Measurements from ENCODE around the gene TMEM38A.

The TMEM38A gene

DNA sequence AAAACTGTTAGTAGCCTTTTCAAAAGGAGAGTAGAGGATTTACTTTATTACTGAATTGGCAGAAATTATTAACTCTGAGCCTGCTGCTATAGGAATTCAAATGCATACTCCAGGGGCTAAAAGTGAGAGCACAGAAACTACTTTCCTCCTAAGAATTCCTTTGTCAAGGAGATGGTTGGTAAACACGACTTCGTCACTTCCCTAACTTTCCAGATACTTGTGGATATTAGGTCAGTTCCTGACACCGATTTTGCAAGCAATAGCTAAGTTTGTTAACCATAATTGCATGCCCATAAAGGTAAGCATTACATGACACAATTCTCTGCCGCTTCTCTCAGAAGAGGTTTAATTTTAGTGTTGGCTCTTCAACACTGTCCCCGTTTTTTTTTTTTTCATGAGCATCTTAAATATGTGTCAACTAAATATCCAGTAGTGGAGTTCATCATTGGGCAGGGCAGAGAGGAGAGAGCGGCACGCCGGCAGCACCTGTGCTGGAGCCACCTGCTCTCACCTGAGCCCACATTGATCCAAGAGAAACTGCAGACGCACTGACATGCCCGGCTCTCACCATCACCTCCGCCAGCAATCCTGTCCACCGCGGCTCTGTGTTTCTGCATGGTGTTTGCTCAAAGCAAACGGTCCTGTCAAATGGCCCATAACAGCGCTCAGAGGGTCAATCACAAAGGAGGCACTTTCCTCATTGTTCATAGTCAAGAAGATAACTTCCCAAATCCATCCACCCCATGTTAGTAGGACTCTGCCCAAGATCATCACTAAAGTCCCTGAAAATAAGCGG is 35.6 kb upstream of the TMEM38A start:
- H3K4me1 Mint-ChIP-seq = peaks cover 45 to 72% of the 10 kb centered on the region in 2 donors
- DNase-seq = no peak
- no peaks in the 10 kb centered on the region for H3K9me3 Mint-ChIP-seq
- H3K27ac Mint-ChIP-seq = peak overlapping the region; percentile 44
- H3K4me3 Mint-ChIP-seq = no peak overlapping the region
- no peaks in the 10 kb centered on the region for H3K27me3 Mint-ChIP-seq
- no peak for ATAC-seq (replicated peaks)
- H3K36me3 Mint-ChIP-seq = peaks cover 28 to 29% of the 10 kb centered on the region in 2 donors

DNA sequence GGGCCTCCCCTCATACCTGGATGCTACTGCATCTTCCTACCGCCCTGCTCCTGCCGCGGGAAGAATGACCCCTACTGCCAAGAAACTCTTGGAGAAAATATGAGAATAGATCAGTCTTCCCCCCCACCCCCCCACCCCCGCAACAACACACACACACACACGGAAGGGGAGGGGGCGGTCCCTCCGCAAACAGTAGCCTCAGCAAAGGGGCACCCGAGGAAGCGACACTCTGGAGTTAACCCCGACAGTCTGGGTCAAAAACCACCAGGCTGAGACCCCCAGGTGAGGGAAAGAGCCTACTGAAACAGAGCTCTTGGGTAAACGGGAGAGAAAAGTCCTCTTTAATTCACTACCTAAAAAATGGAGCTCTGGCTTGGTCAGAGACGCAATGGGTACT is 34.1 kb upstream of the TMEM38A start:
- H3K9me3 Mint-ChIP-seq = peaks cover 0 to 1% of the 10 kb centered on the region in 2 donors
- H3K36me3 Mint-ChIP-seq = peaks cover 37 to 38% of the 10 kb centered on the region in 2 donors
- ATAC-seq (replicated peaks) (no peak), DNase-seq (no peak)
- no peaks in the 10 kb centered on the region for H3K27me3 Mint-ChIP-seq
- peak overlapping the region; percentile 92 to 95 for H3K4me3 Mint-ChIP-seq
- peak overlapping the region; percentile 97 for H3K27ac Mint-ChIP-seq
- H3K4me1 Mint-ChIP-seq = peaks cover 34 to 59% of the 10 kb centered on the region in 2 donors

DNA sequence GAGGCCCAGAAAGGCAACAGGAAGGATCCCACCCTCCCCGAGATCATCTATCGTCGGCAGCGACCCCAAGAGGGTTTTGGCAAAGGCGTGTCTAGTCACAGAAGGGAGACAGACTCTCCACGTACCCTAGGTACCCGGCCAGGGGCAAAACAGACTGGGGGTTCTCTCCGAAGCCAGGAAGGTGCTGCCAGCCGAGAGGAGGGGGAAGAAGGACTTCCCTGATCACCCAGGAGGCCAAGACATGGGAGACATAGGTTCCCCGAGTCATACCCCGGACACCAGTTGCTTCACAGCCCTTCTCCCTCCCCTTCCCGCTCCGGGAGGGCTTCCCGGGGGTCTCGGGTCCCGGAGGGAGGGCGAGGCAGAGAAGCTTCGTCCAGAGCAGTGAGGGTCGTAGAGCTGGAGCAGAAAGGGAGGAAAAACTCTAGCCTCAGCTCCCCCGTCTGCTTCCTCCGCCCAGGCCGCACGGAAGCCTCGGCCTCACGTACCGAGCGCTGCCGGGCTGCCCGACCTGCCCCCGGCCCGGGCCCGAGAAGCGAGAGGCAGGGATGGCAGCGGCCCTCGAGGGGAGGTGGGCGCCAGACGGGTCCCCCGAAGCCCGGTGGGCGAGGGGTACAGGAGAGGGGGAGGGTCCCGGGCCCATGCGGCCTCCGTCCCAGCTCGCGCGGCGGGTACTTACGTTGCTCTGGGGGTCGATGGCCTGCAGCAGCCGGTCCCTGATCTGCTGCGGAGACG is 33.6 kb upstream of the TMEM38A start:
- Mint-ChIP-seq H3K4me1 (peaks cover 32 to 53% of the 10 kb centered on the region in 2 donors), H3K36me3 (peaks cover 37 to 44% of the 10 kb centered on the region in 2 donors)

DNA sequence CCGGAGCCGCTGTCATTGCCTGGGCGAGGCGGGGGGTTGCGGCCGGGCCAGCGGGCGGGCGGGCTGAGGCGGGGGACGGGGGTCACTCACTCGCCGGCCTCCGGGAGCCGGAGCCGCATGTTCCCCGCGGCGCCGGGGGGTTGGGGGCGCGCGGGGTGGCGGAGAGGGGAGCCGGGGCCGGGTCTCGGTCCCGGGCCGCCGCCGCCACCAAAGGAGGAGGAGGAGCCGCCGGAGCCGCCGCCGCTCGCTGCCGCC is 33.1 kb upstream of the TMEM38A start:
- peak overlapping the region; percentile 99 for H3K27ac Mint-ChIP-seq
- H3K36me3 Mint-ChIP-seq = peaks cover 37 to 47% of the 10 kb centered on the region in 2 donors
- DNase-seq (no peak), ATAC-seq (replicated peaks) (peak in 1 of 2 donors; percentile 0)
- H3K4me3 Mint-ChIP-seq = peak overlapping the region; percentile 95 to 98
- H3K27me3 Mint-ChIP-seq = no peaks in the 10 kb centered on the region
- H3K4me1 Mint-ChIP-seq = peaks cover 32 to 49% of the 10 kb centered on the region in 2 donors
- peaks cover 0 to 1% of the 10 kb centered on the region in 2 donors for H3K9me3 Mint-ChIP-seq

More for the DNA sequence above, 33.6 kb upstream of the TMEM38A start:
- peak overlapping the region; percentile 97 for H3K27ac Mint-ChIP-seq
- peaks cover 0 to 1% of the 10 kb centered on the region in 2 donors for H3K9me3 Mint-ChIP-seq
- no peak for DNase-seq
- H3K4me3 Mint-ChIP-seq = peak overlapping the region; percentile 92 to 95
- no peak for ATAC-seq (replicated peaks)
- no peaks in the 10 kb centered on the region for H3K27me3 Mint-ChIP-seq

DNA sequence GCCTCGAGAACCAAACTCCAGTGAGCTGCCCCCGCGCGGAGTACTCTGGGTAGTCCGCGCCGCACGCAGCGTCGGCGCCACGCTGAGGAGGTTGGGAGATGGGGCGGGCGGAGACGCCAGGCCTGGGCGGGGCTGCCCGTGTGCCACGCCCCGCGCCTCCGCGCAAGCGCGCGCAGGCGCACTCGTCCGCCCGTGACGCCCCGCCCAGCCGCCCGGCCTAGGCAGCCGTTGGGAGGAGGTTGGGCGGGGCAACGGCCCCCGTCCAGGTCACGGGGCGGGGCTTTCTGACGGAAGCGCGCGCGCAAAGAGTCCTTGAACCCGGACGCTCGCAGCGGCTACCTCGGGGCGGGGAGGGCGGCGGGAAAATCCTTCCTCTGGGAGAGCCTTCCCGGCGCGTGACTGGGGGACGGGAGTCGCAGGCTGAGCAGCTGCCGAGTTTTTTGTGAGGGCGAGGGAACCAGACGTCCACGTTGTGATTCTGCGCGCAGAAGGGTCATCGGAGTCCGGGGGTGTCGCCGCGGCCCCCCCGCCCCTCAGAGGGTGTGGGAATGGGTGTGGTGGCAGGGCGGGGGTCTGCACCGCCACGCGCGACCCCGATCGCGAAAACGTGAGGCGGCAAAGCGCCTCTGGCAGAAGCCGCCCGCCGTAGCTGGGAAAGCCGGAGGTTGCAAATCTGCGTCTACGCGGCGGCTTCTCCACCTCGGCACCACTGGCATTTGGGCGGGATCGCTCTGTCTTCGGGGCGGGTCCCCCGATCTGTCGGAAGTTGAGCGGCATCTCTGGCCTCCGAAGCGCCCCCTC is 32.6 kb upstream of the TMEM38A start, which contains the start of gene MED26:
TSS of gene MED26 (minus strand) at position 22 of the 801 bp plus-strand sequence. CDS start 261 bp downstream, outside the sequence.
- peak within 1 kb of the TSS; percentile 95 to 98 for H3K4me3 Mint-ChIP-seq
- ATAC-seq (replicated peaks) (peak; percentile 93 to 94), DNase-seq (peak; percentile 90)
- peaks cover 37 to 47% of the 10 kb centered on the region in 2 donors for H3K36me3 Mint-ChIP-seq
- no peaks in the 10 kb centered on the region for H3K27me3 Mint-ChIP-seq
- peaks cover 0 to 1% of the 10 kb centered on the region in 2 donors for H3K9me3 Mint-ChIP-seq
- H3K27ac Mint-ChIP-seq = peak within 1 kb of the TSS; percentile 99
- peaks cover 32 to 46% of the 10 kb centered on the region in 2 donors for H3K4me1 Mint-ChIP-seq

DNA sequence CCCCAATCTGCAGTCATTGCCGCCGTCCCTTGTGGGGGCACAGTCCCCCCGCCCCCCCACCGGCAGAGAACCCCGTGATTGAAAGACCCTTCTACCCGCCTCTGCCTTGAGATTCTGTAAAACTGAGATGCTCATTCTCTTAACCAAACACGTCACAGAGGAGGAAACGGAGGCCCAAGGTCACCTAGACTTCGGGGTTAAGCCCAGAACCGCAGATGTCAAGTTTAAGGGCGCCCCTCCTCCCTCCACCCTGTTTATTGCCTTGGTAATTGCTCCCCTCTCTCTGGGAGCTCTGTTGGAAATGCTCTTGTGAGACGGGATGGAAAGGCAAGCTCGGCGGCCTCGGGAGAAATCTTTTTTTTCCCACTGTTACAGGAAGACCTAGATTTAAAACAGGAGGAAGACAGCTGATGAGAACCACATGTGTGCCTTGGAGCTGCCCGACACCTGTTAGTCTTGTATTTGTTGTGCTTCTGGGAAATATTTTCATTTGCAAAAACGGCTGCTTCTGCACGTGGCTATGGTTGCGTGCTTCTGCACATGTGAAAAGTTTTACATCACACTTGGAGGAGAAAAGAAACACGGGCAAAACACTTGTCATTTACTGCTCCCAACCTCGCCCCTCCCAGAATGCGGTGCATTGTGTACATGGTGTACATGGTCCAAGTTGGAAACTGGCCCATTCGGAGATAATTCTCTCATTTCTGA is 31.8 kb upstream of the TMEM38A start:
- no peak for DNase-seq
- Mint-ChIP-seq H3K27me3 (no peaks in the 10 kb centered on the region), H3K4me1 (peaks cover 27 to 38% of the 10 kb centered on the region in 2 donors), H3K36me3 (peaks cover 34 to 43% of the 10 kb centered on the region in 2 donors), H3K27ac (peak overlapping the region; percentile 99), H3K9me3 (peaks cover 0 to 1% of the 10 kb centered on the region in 2 donors), H3K4me3 (peak overlapping the region; percentile 92 to 98)
- peak; percentile 24 to 29 for ATAC-seq (replicated peaks)

DNA sequence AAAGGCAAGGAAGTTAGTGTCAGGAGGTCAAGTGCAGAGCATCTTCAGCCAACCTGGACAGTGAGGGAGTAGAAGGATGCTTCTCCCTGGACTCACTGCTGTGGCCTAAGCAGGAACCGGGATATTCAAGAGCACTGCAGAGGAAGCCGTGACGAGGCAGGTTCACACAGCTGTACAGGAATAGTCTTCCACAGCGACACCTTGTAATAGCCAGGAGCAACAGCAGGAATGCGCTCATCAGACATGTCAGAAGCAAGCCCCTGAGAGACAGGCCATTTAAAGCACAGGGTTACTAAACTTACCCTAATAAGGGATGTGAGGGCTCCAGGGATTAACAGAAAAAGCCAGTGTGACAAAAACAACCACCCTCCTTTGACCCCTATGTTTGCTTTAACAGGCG is 29.5 kb upstream of the TMEM38A start:
- DNase-seq = no peak
- H3K27ac Mint-ChIP-seq = no peak overlapping the region
- H3K36me3 Mint-ChIP-seq = peaks cover 25 to 45% of the 10 kb centered on the region in 2 donors
- no peak overlapping the region for H3K4me3 Mint-ChIP-seq
- peaks cover 20 to 23% of the 10 kb centered on the region in 2 donors for H3K4me1 Mint-ChIP-seq
- H3K9me3 Mint-ChIP-seq = peaks cover 0 to 1% of the 10 kb centered on the region in 2 donors
- H3K27me3 Mint-ChIP-seq = no peaks in the 10 kb centered on the region
- no peak for ATAC-seq (replicated peaks)

DNA sequence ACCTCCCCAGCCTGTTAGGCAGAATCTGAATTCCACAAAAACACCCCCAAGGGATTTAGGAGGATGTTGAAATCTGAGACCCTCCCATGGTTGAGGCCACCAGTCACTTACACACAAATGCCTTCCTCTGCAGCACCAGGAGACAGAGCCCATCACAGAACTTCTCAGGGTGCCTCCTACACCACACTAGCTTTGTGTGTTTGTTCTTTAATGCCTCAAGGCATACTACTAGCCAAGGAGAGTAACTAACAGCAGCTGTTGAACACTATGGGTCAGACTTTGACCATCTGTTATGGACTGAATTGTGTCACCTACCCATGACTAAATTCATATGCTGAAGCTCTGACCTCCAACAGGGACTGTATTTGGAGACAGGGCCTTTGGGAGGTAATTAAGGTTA is 23.4 kb upstream of the TMEM38A start:
- DNase-seq (no peak), ATAC-seq (replicated peaks) (no peak)
- H3K4me3 Mint-ChIP-seq = no peak overlapping the region
- peaks cover 27 to 51% of the 10 kb centered on the region in 2 donors for H3K36me3 Mint-ChIP-seq
- H3K27ac Mint-ChIP-seq = peak overlapping the region; percentile 20
- H3K9me3 Mint-ChIP-seq = no peaks in the 10 kb centered on the region
- H3K27me3 Mint-ChIP-seq = no peaks in the 10 kb centered on the region
- peaks cover 9 to 21% of the 10 kb centered on the region in 2 donors for H3K4me1 Mint-ChIP-seq

DNA sequence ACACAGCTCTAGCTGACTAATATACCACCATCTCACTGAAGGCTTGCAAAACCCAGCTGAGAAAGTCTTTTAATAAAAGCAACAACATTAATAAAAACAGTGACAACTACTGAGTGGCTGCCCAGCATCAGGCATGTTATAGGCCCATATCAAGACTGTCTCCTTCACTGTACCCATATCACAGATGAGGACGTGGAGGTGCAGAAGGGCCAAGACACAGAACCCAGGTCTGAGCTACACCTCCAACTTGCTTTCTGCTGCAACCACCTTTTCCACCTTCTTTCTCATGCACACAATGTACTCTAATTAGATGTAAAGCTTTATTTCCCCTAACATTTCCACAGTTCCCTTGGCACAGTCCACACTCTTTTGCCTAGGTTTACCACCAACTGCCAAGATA is 22.3 kb upstream of the TMEM38A start:
- no peaks in the 10 kb centered on the region for H3K9me3 Mint-ChIP-seq
- H3K4me1 Mint-ChIP-seq = peaks cover 9 to 25% of the 10 kb centered on the region in 2 donors
- peaks cover 31 to 60% of the 10 kb centered on the region in 2 donors for H3K36me3 Mint-ChIP-seq
- ATAC-seq (replicated peaks) = no peak
- no peaks in the 10 kb centered on the region for H3K27me3 Mint-ChIP-seq
- DNase-seq = no peak
- H3K27ac Mint-ChIP-seq = peak overlapping the region; percentile 14
- no peak overlapping the region for H3K4me3 Mint-ChIP-seq

DNA sequence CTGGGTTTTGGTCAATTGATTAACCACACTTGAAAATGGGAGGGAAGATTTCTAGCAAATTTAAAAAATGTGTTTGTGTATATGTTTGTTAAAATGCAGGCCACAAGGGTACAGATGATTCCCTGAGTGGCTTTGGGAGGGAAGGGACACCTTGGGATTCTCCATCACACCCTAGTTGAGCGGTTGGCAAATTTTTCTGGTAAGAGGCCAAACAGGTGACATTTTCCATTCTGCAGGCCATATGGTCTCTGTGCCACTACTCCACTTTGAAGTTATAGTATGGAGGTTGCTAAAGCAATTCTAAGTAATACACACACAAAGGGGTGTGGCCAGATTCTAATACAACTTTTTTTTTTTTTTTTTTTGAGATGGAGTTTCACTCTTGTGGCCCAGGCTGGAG is 20.0 kb upstream of the TMEM38A start:
- peak overlapping the region; percentile 31 for H3K27ac Mint-ChIP-seq
- no peaks in the 10 kb centered on the region for H3K9me3 Mint-ChIP-seq
- no peak for DNase-seq
- peaks cover 35 to 56% of the 10 kb centered on the region in 2 donors for H3K36me3 Mint-ChIP-seq
- no peak overlapping the region for H3K4me3 Mint-ChIP-seq
- H3K27me3 Mint-ChIP-seq = no peaks in the 10 kb centered on the region
- peaks cover 11 to 29% of the 10 kb centered on the region in 2 donors for H3K4me1 Mint-ChIP-seq
- ATAC-seq (replicated peaks) = no peak

DNA sequence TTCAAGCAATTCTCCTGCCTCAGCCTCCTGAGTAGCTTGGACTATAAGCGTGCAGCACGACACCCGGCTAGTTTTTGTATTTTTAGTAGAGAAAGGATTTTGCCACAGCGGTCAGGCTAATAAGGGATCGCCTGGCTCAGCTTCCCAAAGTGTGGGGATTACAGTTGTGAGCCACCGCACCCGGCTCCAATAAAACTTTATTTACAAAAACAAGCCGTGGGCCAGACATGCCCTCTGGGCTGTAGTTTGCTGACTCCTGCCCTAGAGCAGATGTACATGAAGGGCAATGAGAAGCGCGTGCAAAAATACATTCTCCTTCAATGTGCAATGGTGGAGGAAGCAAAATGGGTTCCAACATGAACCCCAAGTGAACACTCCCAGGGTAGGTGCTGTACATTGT is 19.2 kb upstream of the TMEM38A start:
- H3K4me1 Mint-ChIP-seq = peaks cover 10 to 26% of the 10 kb centered on the region in 2 donors
- H3K36me3 Mint-ChIP-seq = peaks cover 35 to 54% of the 10 kb centered on the region in 2 donors
- DNase-seq = no peak
- no peak overlapping the region for H3K4me3 Mint-ChIP-seq
- no peak overlapping the region for H3K27ac Mint-ChIP-seq
- H3K9me3 Mint-ChIP-seq = no peaks in the 10 kb centered on the region
- no peak for ATAC-seq (replicated peaks)
- no peaks in the 10 kb centered on the region for H3K27me3 Mint-ChIP-seq

DNA sequence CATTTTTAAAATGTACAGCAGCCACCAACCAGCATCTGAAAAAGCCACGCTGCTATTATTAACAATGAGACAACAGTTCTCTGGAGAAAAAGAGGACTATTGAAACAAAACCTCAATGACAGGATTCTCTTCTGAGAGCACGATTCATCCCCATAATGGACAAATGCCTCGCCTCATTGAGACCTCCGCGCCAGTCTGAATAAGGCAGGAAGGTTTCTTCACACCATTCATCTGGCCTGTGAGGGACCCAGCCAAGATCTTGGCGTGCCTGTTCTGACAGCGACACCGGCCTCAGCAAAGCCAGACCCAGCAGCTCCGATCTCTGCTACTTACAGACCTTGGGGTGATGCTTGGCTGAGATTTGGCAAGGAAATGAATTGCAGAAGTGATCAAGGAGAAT is 15.8 kb upstream of the TMEM38A start:
- no peak overlapping the region for H3K27ac Mint-ChIP-seq
- DNase-seq = no peak
- ATAC-seq (replicated peaks) = no peak
- no peaks in the 10 kb centered on the region for H3K9me3 Mint-ChIP-seq
- H3K36me3 Mint-ChIP-seq = peaks cover 35 to 41% of the 10 kb centered on the region in 2 donors
- no peak overlapping the region for H3K4me3 Mint-ChIP-seq
- H3K4me1 Mint-ChIP-seq = peaks cover 8 to 25% of the 10 kb centered on the region in 2 donors
- no peaks in the 10 kb centered on the region for H3K27me3 Mint-ChIP-seq

DNA sequence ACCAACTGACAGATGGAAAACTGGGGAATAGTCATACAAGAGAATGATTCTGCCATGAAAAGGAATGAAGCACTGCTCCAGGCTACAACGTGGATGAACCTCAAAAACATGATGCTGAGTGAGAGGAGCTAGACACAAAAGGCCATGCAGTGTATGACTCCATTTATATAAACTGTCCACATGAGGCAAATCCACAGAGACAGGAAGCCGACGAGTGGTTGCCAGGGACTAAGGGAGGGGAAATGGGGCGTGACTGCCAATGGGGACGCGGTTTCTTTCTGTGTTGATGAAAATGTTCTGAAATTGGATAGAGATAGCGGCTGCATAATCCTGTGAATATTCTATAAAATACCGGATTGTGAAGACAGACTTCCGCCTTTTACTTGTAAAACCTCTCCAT is 11.2 kb upstream of the TMEM38A start:
- no peak for ATAC-seq (replicated peaks)
- no peak overlapping the region for H3K4me3 Mint-ChIP-seq
- peaks cover 0 to 4% of the 10 kb centered on the region in 2 donors for H3K9me3 Mint-ChIP-seq
- H3K36me3 Mint-ChIP-seq = peaks cover 47% of the 10 kb centered on the region in 2 donors
- no peak for DNase-seq
- H3K27ac Mint-ChIP-seq = no peak overlapping the region
- no peaks in the 10 kb centered on the region for H3K27me3 Mint-ChIP-seq
- H3K4me1 Mint-ChIP-seq = peaks cover 11 to 26% of the 10 kb centered on the region in 2 donors

Measured in stimulated activated naive B cell treated with anti-CD40 and anti-IgM and Interleukin-4, amounts not matched to agents 10 μg/mL and 1 μg/mL and 100 μg/mL, for 72 hours (primary cell).